Keratinocyte (primary cell): Measurements from ENCODE around the gene CASK. TPM values are rescaled to one million over a fixed set of nuclear protein-coding genes. Genes with fewer than 3 reads are reported as not detected.

Experiments
- DNase-seq: peaks from one replicate; pipeline ENCODE4 v3.0.0-alpha.2; 2011; ENCODE audit warnings: low read depth, missing footprints, low spot score
- FAIRE-seq: peaks from 2 replicates; lab custom pipeline; 2011; peaks lifted over from hg19 to GRCh38; lab: Jason Lieb, UNC
- H2AFZ ChIP-seq: 2 replicates; pipeline ENCODE4 v1.6.0; 2012; ENCODE audit warnings: low read length, control low read depth, inconsistent platforms; ENCODE audit not compliant: control insufficient read depth
- H3K27ac ChIP-seq: 2 replicates; pipeline ENCODE4 v1.5.1; 2011; ENCODE audit warnings: low read length; ENCODE audit not compliant: control insufficient read depth, insufficient read depth
- H3K27me3 ChIP-seq: 3 replicates; pipeline ENCODE4 v1.6.0; 2011; ENCODE audit warnings: low read length; ENCODE audit not compliant: control insufficient read depth, insufficient read depth; ENCODE audit errors: extremely low read depth
- H3K36me3 ChIP-seq, 2 experiments: 2 replicates in 1 of 2; 3 replicates in 1 of 2; pipeline ENCODE4 v1.5.1; 2011; ENCODE audit warnings: low read length in 2 of 2, mild to moderate bottlenecking in 1 of 2; ENCODE audit not compliant: control insufficient read depth in 2 of 2, insufficient read depth in 2 of 2; ENCODE audit errors: extremely low read depth in 1 of 2
- H3K4me1 ChIP-seq: 3 replicates; pipeline ENCODE4 v1.5.1; 2011; ENCODE audit warnings: low read length; ENCODE audit not compliant: control insufficient read depth, insufficient read depth; ENCODE audit errors: extremely low read depth
- H3K4me2 ChIP-seq: 3 replicates; pipeline ENCODE4 v1.6.0; 2011; ENCODE audit warnings: low read depth, low read length; ENCODE audit not compliant: control insufficient read depth, insufficient read depth; ENCODE audit errors: extremely low read depth
- H3K4me3 ChIP-seq, 3 experiments: fragments of 200-600 bp in 1 of 3; sonication (generic) in 1 of 3; 2 replicates in 2 of 3; 3 replicates in 1 of 3; pipeline ENCODE4 v1.5.1; 2011 to 2016; ENCODE audit warnings: low read length in 3 of 3, mild to moderate bottlenecking in 3 of 3, control low read depth in 2 of 3, inconsistent platforms in 1 of 3, low read depth in 1 of 3, mixed read lengths in 1 of 3, mixed run types in 1 of 3, moderate library complexity in 1 of 3; ENCODE audit not compliant: control insufficient read depth in 2 of 3, insufficient read depth in 2 of 3; ENCODE audit errors: extremely low read depth in 1 of 3
- H3K79me2 ChIP-seq: 2 replicates; pipeline ENCODE4 v1.6.0; 2012; ENCODE audit warnings: low read length; ENCODE audit not compliant: control insufficient read depth, insufficient read depth
- H3K9ac ChIP-seq: 3 replicates; pipeline ENCODE4 v1.6.0; 2011; ENCODE audit warnings: low read length; ENCODE audit not compliant: control insufficient read depth, insufficient read depth; ENCODE audit errors: extremely low read depth
- H3K9me1 ChIP-seq: 3 replicates; pipeline ENCODE4 v1.6.0; 2011; ENCODE audit warnings: low read length; ENCODE audit not compliant: control insufficient read depth, insufficient read depth; ENCODE audit errors: extremely low read depth
- H3K9me3 ChIP-seq: 2 replicates; pipeline ENCODE4 v1.5.1; 2012; ENCODE audit warnings: low read depth, low read length; ENCODE audit not compliant: control insufficient read depth
- H4K20me1 ChIP-seq: 3 replicates; pipeline ENCODE4 v1.6.0; 2011; ENCODE audit warnings: low read length; ENCODE audit not compliant: control insufficient read depth, insufficient read depth; ENCODE audit errors: extremely low read depth
- EZH2 ChIP-seq: IDR thresholded peaks from one replicate; pipeline ENCODE4 v1.6.1; 2012; ENCODE audit warnings: inconsistent platforms, mild to moderate bottlenecking, low read length, moderate library complexity
- dilution Hi-C: fragments of 300-500 bp; cut with MboI; formaldehyde crosslinking; loops from one replicate; pipeline ENCODE4 v1.7.0; 2020; ENCODE audit warnings: low sequenced_read_pairs; ENCODE audit not compliant: extremely low pct_ligation_motif_present
- polyA plus RNA-seq, 5 experiments: library from polyadenylated mRNA; depleted of rRNA in 3 of 5; stranded (reverse) in 3 of 5; stranded (forward) in 1 of 5; unstranded in 1 of 5; fragments of >200 nt; gene quantifications; 1 replicate in 1 of 5; 2 replicates in 3 of 5; 3 replicates in 1 of 5; pipeline versions ENCODE4 v1.2.1 to v1.2.3, GENCODE V29; 2011 to 2012; ENCODE audit warnings: missing spikeins in 2 of 5, low read depth in 1 of 5, low replicate concordance in 1 of 5
- TF ChIP-seq, protein P1 (sequence below), 3 experiments: IDR thresholded peaks in 1 of 3; conservative IDR thresholded peaks in 1 of 3; optimal IDR thresholded peaks in 1 of 3; 2 replicates in 2 of 3; 3 replicates in 1 of 3; pipeline versions ENCODE3 to v1.5.1; 2011; ENCODE audit warnings: low read length in 3 of 3, mild to moderate bottlenecking in 3 of 3, moderate library complexity in 2 of 3, control low read depth in 1 of 3, inconsistent platforms in 1 of 3; ENCODE audit not compliant: insufficient read depth in 2 of 3; ENCODE audit errors: extremely low read depth in 1 of 3

The CASK gene
- polyA plus RNA-seq, 1 donor (not counting 4 experiments of a cell fraction or from before 2014, with no cell fraction given) = 33.7 TPM

DNA sequence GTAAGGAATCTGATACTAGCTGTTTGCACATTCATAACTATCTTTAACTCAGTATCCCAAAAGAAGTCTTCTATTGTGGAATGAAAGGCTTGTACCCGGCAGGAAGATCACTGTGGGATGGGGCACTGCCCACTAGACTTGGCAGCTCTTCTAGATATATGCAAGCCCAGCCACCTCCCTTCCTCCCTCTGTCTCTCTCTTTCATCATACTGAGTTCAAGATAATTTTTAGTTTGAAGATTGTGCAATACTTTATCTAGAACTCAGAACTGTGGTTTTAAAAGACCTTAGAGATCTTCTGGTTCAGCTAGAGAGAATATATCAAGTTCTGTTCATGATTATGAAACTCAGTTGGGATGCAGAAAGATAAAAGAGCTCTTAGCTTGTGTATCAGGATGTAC, 257.1 kb downstream of the CASK start:
- no peak overlapping the region for H3K27ac ChIP-seq
- H3K9me3 ChIP-seq = no peaks in the 10 kb centered on the region
- TF ChIP-seq, protein P1, sequence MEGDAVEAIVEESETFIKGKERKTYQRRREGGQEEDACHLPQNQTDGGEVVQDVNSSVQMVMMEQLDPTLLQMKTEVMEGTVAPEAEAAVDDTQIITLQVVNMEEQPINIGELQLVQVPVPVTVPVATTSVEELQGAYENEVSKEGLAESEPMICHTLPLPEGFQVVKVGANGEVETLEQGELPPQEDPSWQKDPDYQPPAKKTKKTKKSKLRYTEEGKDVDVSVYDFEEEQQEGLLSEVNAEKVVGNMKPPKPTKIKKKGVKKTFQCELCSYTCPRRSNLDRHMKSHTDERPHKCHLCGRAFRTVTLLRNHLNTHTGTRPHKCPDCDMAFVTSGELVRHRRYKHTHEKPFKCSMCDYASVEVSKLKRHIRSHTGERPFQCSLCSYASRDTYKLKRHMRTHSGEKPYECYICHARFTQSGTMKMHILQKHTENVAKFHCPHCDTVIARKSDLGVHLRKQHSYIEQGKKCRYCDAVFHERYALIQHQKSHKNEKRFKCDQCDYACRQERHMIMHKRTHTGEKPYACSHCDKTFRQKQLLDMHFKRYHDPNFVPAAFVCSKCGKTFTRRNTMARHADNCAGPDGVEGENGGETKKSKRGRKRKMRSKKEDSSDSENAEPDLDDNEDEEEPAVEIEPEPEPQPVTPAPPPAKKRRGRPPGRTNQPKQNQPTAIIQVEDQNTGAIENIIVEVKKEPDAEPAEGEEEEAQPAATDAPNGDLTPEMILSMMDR (optimal IDR thresholded peaks at IDR 0.05 in 1 of 3, IDR thresholded peaks at IDR 0.05 in 1 of 3, conservative IDR thresholded peaks at IDR 0.05 in 1 of 3; ENCODE audit: extremely low read depth in 1 of 3, insufficient read depth in 2 of 3, low read length in 3 of 3) = no peak
- no peak for TF ChIP-seq EZH2
- no peak overlapping the region for H3K4me2 ChIP-seq
- H3K4me1 ChIP-seq = no peaks in the 10 kb centered on the region
- dilution Hi-C loops = no loop called here
- H3K4me3 ChIP-seq = no peak overlapping the region
- no peak for DNase-seq
- H2AFZ ChIP-seq = no peak overlapping the region
- H3K27me3 ChIP-seq = no peaks in the 10 kb centered on the region
- H3K79me2 ChIP-seq = no peaks in the 10 kb centered on the region
- H3K9ac ChIP-seq = no peak overlapping the region
- H3K36me3 ChIP-seq = no peaks in the 10 kb centered on the region
- H4K20me1 ChIP-seq = no peaks in the 10 kb centered on the region
- FAIRE-seq = no peak
- H3K9me1 ChIP-seq = no peaks in the 10 kb centered on the region

- no peaks in the 10 kb centered on the region for H3K9me1 ChIP-seq
- dilution Hi-C loops = no loop called here
- TF ChIP-seq, protein P1 (optimal IDR thresholded peaks at IDR 0.05 in 1 of 3, IDR thresholded peaks at IDR 0.05 in 1 of 3, conservative IDR thresholded peaks at IDR 0.05 in 1 of 3; ENCODE audit: extremely low read depth in 1 of 3, insufficient read depth in 2 of 3, low read length in 3 of 3) = no peak
- TF ChIP-seq EZH2 = no peak
- no peak overlapping the region for H3K9ac ChIP-seq
- H3K27me3 ChIP-seq = no peaks in the 10 kb centered on the region
- no peaks in the 10 kb centered on the region for H3K4me1 ChIP-seq
- DNase-seq = no peak
- H4K20me1 ChIP-seq = no peaks in the 10 kb centered on the region
- FAIRE-seq = no peak
- no peak overlapping the region for H3K4me2 ChIP-seq
- H3K4me3 ChIP-seq = no peak overlapping the region
- no peak overlapping the region for H3K27ac ChIP-seq
- H3K9me3 ChIP-seq = no peaks in the 10 kb centered on the region
- no peaks in the 10 kb centered on the region for H3K79me2 ChIP-seq
- no peaks in the 10 kb centered on the region for H3K36me3 ChIP-seq
- no peak overlapping the region for H2AFZ ChIP-seq
Measured at GRCh38 chrX:41665686-41666085, 257.7 kb downstream of the CASK start.
